ENCODE measurements around the gene FKBP6. TPM values are rescaled to one million over a fixed set of nuclear protein-coding genes. Genes with fewer than 3 reads are reported as not detected.
"Not testable (repeated sequence)": the region's sequence is repeated elsewhere in the genome, so short reads cannot be mapped to it uniquely, and the experiment has no call there.

The FKBP6 gene
- total RNA-seq, 1 experiment from 2014 or later, result not detected

GRCh38 chr7:73327449-73327848, 512 bp upstream of the FKBP6 start:
- H3K36me3 Mint-ChIP-seq (ENCODE audit: insufficient read depth in 1 of 3, low read depth in 3 of 3); H3K9me3 ChIP-seq (ENCODE audit: control insufficient read depth, low read depth, low read length); H3K27me3 Mint-ChIP-seq (ENCODE audit: low read depth); H3K4me2 ChIP-seq (ENCODE audit: insufficient read depth, insufficient read length, low read length); H2BK20ac ChIP-seq (ENCODE audit: low read depth, low read length, poor library complexity, severe bottlenecking); H3K4ac ChIP-seq (ENCODE audit: low read depth, low read length); H3K4me3 Mint-ChIP-seq; H3K18ac ChIP-seq (ENCODE audit: insufficient read length, low read depth, low read length); H4K8ac ChIP-seq (replicated peaks; ENCODE audit: insufficient read length, low read depth, low read length); H3K27ac ChIP-seq (ENCODE audit: insufficient read length, low read depth, low read length); H3K23ac ChIP-seq (ENCODE audit: insufficient read length, low read depth, low read length); H2BK15ac ChIP-seq (ENCODE audit: low read depth, low read length); H3T11ph ChIP-seq (ENCODE audit: low read length); H2AFZ ChIP-seq (ENCODE audit: low read length); H3K56ac ChIP-seq (ENCODE audit: insufficient read length, low read depth, low read length); H3K79me1 ChIP-seq (ENCODE audit: insufficient read depth, low read depth, low read length, poor library complexity, severe bottlenecking); H3K27ac Mint-ChIP-seq; DNase-seq; H2BK120ac ChIP-seq (ENCODE audit: low read depth, low read length, poor library complexity, severe bottlenecking); H4K91ac ChIP-seq (ENCODE audit: insufficient read length, low read depth, low read length); H3K9me3 Mint-ChIP-seq; H3K27me3 ChIP-seq (ENCODE audit: insufficient read depth, low read length); H3K23me2 ChIP-seq (ENCODE audit: insufficient read length, low read depth, low read length, poor library complexity, severe bottlenecking); H2AK5ac ChIP-seq (ENCODE audit: insufficient read length, low read length); H4K5ac ChIP-seq (ENCODE audit: insufficient read length, low read depth, low read length); H2BK5ac ChIP-seq (ENCODE audit: insufficient read length, low read length); H3K9ac ChIP-seq (ENCODE audit: extremely low read depth, insufficient read length, low read length); H3K14ac ChIP-seq (ENCODE audit: insufficient read depth, low read length); H4K20me1 ChIP-seq (ENCODE audit: control insufficient read depth, insufficient read depth, insufficient read length); H2BK12ac ChIP-seq (ENCODE audit: insufficient read length, low read depth, low read length); H3K79me2 ChIP-seq (ENCODE audit: insufficient read depth, low read length); H3K4me1 ChIP-seq (ENCODE audit: insufficient read depth, low read length): not testable (repeated sequence)
- no CpG with 5 or more reads among the region's 13 CpGs for WGBS (ENCODE audit: extremely low coverage, insufficient read length, low lambda C conversion rate)
- peaks cover 12 to 23% of the 10 kb centered on the region in 2 experiments for H3K4me1 Mint-ChIP-seq
